SK-N-SH treated with all-trans-retinoic acid at 6 μM for 48 hours (cell line): ENCODE data around the gene COPZ2.

ENCODE experiments used
- ATAC-seq: fragments of 200-7000 bp; cut with Tn5 transposase; 3 replicates; pipeline ENCODE4 v1.9.1; 2020; ENCODE audit warnings: mild to moderate bottlenecking, moderate library complexity
- ARNTL ChIP-seq: fragments of 450-650 bp; formaldehyde crosslinking; IDR thresholded peaks from 2 replicates; pipeline ENCODE4 v1.5.0; 2020; ENCODE audit warnings: low read depth, mild to moderate bottlenecking, moderate library complexity, borderline replicate concordance
- BACH2 ChIP-seq: fragments of 250-450 bp; sonication (Bioruptor Pico); IDR thresholded peaks from 2 replicates; pipeline ENCODE4 v1.9.0; 2021; ENCODE audit warnings: mild to moderate bottlenecking, borderline replicate concordance
- CREB5 ChIP-seq: fragments of 250-450 bp; sonication (Bioruptor Pico); IDR thresholded peaks from 2 replicates; pipeline ENCODE4 v1.5.1; 2020; ENCODE audit warnings: low read depth, mild to moderate bottlenecking, moderate library complexity
- CSDC2 ChIP-seq: fragments of 250-450 bp; sonication (Bioruptor Pico); IDR thresholded peaks from 2 replicates; pipeline ENCODE4 v1.5.0; 2020; ENCODE audit warnings: mild to moderate bottlenecking, moderate library complexity
- CSRNP3 ChIP-seq: fragments of 250-450 bp; sonication (Bioruptor Pico); IDR thresholded peaks from 2 replicates; pipeline ENCODE4 v1.5.1; 2021; ENCODE audit warnings: mild to moderate bottlenecking, moderate library complexity
- ESRRG ChIP-seq: fragments of 250-450 bp; sonication (Bioruptor Pico); IDR thresholded peaks from 2 replicates; pipeline ENCODE4 v1.6.1; 2021; ENCODE audit warnings: mild to moderate bottlenecking
- OSR1 ChIP-seq: fragments of 250-450 bp; sonication (Bioruptor Pico); IDR thresholded peaks from 2 replicates; pipeline ENCODE4 v1.8.0; 2022; ENCODE audit warnings: moderate library complexity, mild to moderate bottlenecking, inconsistent platforms
- PATZ1 ChIP-seq: fragments of 250-450 bp; sonication (Bioruptor Pico); IDR thresholded peaks from 2 replicates; pipeline ENCODE4 v1.8.0; 2020; ENCODE audit warnings: mild to moderate bottlenecking, moderate library complexity, borderline replicate concordance
- PPARA ChIP-seq: fragments of 250-450 bp; sonication (Bioruptor Pico); IDR thresholded peaks from 2 replicates; pipeline ENCODE4 v1.5.0; 2020; ENCODE audit warnings: mild to moderate bottlenecking, borderline replicate concordance
- RARB ChIP-seq: fragments of 250-450 bp; sonication (Bioruptor Pico); IDR thresholded peaks from 2 replicates; pipeline ENCODE4 v1.8.0; 2021; ENCODE audit warnings: mild to moderate bottlenecking, moderate library complexity
- SNAI2 ChIP-seq: fragments of 250-450 bp; sonication (Bioruptor Pico); IDR thresholded peaks from 2 replicates; pipeline ENCODE4 v1.5.0; 2020; ENCODE audit warnings: mild to moderate bottlenecking, moderate library complexity
- TCF4 ChIP-seq: fragments of 250-450 bp; sonication (Bioruptor Pico); IDR thresholded peaks from 2 replicates; pipeline ENCODE4 v1.8.0; 2021; ENCODE audit warnings: mild to moderate bottlenecking, moderate library complexity, borderline replicate concordance
- TOX ChIP-seq: fragments of 250-450 bp; sonication (Bioruptor Pico); IDR thresholded peaks from 2 replicates; pipeline ENCODE4 v1.8.0; 2021; ENCODE audit warnings: mild to moderate bottlenecking, moderate library complexity, borderline replicate concordance
- TSHZ2 ChIP-seq: fragments of 250-450 bp; sonication (Bioruptor Pico); IDR thresholded peaks from 2 replicates; pipeline ENCODE4 v1.5.0; 2020; ENCODE audit warnings: mild to moderate bottlenecking, moderate library complexity
- ZC3H10 ChIP-seq: fragments of 250-450 bp; sonication (Bioruptor Pico); IDR thresholded peaks from 2 replicates; pipeline ENCODE4 v1.5.1; 2021; ENCODE audit warnings: mild to moderate bottlenecking, moderate library complexity
- ZFP3 ChIP-seq: fragments of 250-450 bp; sonication (Bioruptor Pico); IDR thresholded peaks from 2 replicates; pipeline ENCODE4 v1.5.0; 2020; ENCODE audit warnings: mild to moderate bottlenecking, moderate library complexity
- ZFP30 ChIP-seq: fragments of 450-650 bp; formaldehyde crosslinking; IDR thresholded peaks from 2 replicates; pipeline ENCODE4 v1.5.0; 2022; ENCODE audit warnings: mild to moderate bottlenecking, moderate library complexity
- ZNF565 ChIP-seq: fragments of 450-650 bp; formaldehyde crosslinking; conservative IDR thresholded peaks from 2 replicates; pipeline ENCODE4 v1.5.0; 2020; ENCODE audit warnings: low read depth, mild to moderate bottlenecking, moderate library complexity
- ZNF70 ChIP-seq: fragments of 450-650 bp; formaldehyde crosslinking; IDR thresholded peaks from 2 replicates; pipeline ENCODE4 v1.5.0; 2020; ENCODE audit warnings: mild to moderate bottlenecking, moderate library complexity
- ZNF8 ChIP-seq: fragments of 450-650 bp; formaldehyde crosslinking; IDR thresholded peaks from 2 replicates; pipeline ENCODE4 v1.5.0; 2020; ENCODE audit warnings: mild to moderate bottlenecking, moderate library complexity

Gene COPZ2

GRCh38 chr17:48037036-48037837, at the start of gene COPZ2:
Gene COPZ2 (minus strand): TSS chr17:48037797. CDS start chr17:48037777, 20 bp downstream.
- ATAC-seq = peak; percentile 89
- TF ChIP-seq ZFP30 (CRISPR knock-in tag) (no peak), CSRNP3 (no peak), CSDC2 (no peak), ESRRG (CRISPR knock-in tag) (no peak), SNAI2 (CRISPR knock-in tag) (no peak), ZC3H10 (no peak), ARNTL (CRISPR knock-in tag) (no peak), TSHZ2 (CRISPR knock-in tag) (no peak), RARB (CRISPR knock-in tag) (no peak), TCF4 (CRISPR knock-in tag) (no peak), BACH2 (CRISPR knock-in tag) (no peak), ZNF8 (CRISPR knock-in tag) (no peak), PPARA (CRISPR knock-in tag) (no peak), ZNF70 (no peak)
- TF ChIP-seq, all 23 proteins: peak for 0

- TF ChIP-seq PPARA (CRISPR knock-in tag) = no peak
- no peak for TF ChIP-seq CSDC2
- no peak for TF ChIP-seq CSRNP3
- TF ChIP-seq OSR1 (CRISPR knock-in tag) = no peak
- no peak for TF ChIP-seq TSHZ2 (CRISPR knock-in tag)
- no peak for TF ChIP-seq ZFP3 (CRISPR knock-in tag)
- TF ChIP-seq RARB (CRISPR knock-in tag) = no peak
- no peak for TF ChIP-seq BACH2 (CRISPR knock-in tag)
- TF ChIP-seq, all 23 proteins: peak for 0
- no peak for ATAC-seq
Measured at GRCh38 chr17:48084932-48085331, 47.3 kb upstream of the COPZ2 start.

- no peak for ATAC-seq
- TF ChIP-seq OSR1 (CRISPR knock-in tag) (no peak), TOX (CRISPR knock-in tag) (no peak), PATZ1 (no peak), PPARA (CRISPR knock-in tag) (no peak), TCF4 (CRISPR knock-in tag) (no peak), TSHZ2 (CRISPR knock-in tag) (no peak), ZNF565 (CRISPR knock-in tag) (no peak), CREB5 (CRISPR knock-in tag) (no peak), BACH2 (CRISPR knock-in tag) (no peak)
Measured at GRCh38 chr17:48081858-48082257, 44.3 kb upstream of the COPZ2 start.
